ENCODE measurements around the gene PRPF6. TPM values are rescaled to one million over a fixed set of nuclear protein-coding genes. Genes with fewer than 3 reads are reported as not detected.
A peak's percentile ranks its signal among the peaks of the same experiment; 100 is the strongest.

The PRPF6 gene
- total and polyA plus RNA-seq, 2 of the 13 experiments (the other 11 are each of a cell fraction or from before 2014, with no cell fraction given): 63.7 to 101 TPM

DNA sequence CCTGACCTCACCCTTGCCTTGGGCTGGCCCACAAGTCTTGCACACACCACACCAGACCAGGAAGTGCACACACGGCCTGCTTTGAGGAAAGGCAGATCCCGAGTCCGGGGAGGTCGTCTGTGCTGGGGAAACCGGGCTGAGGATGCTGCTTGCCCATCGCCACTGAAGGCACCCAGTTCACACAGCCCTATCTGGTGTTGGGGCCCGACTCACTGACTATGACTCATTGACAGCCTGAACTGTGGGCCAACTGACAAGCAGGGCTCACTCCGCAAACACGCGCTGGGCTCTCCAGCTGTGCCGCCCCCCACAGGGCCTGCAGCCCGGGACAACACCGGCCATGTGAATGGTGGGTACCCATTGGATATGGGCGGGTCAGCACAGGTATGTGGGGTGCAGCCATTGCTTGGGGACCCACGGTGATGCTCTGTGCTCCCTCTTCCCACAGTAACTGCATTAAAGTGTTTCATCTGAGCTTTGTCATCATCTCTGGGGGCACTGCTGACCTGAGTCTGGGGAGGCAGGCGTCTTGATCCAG is 3.1 kb upstream of the PRPF6 start (continued):
- TF ChIP-seq, protein P1, sequence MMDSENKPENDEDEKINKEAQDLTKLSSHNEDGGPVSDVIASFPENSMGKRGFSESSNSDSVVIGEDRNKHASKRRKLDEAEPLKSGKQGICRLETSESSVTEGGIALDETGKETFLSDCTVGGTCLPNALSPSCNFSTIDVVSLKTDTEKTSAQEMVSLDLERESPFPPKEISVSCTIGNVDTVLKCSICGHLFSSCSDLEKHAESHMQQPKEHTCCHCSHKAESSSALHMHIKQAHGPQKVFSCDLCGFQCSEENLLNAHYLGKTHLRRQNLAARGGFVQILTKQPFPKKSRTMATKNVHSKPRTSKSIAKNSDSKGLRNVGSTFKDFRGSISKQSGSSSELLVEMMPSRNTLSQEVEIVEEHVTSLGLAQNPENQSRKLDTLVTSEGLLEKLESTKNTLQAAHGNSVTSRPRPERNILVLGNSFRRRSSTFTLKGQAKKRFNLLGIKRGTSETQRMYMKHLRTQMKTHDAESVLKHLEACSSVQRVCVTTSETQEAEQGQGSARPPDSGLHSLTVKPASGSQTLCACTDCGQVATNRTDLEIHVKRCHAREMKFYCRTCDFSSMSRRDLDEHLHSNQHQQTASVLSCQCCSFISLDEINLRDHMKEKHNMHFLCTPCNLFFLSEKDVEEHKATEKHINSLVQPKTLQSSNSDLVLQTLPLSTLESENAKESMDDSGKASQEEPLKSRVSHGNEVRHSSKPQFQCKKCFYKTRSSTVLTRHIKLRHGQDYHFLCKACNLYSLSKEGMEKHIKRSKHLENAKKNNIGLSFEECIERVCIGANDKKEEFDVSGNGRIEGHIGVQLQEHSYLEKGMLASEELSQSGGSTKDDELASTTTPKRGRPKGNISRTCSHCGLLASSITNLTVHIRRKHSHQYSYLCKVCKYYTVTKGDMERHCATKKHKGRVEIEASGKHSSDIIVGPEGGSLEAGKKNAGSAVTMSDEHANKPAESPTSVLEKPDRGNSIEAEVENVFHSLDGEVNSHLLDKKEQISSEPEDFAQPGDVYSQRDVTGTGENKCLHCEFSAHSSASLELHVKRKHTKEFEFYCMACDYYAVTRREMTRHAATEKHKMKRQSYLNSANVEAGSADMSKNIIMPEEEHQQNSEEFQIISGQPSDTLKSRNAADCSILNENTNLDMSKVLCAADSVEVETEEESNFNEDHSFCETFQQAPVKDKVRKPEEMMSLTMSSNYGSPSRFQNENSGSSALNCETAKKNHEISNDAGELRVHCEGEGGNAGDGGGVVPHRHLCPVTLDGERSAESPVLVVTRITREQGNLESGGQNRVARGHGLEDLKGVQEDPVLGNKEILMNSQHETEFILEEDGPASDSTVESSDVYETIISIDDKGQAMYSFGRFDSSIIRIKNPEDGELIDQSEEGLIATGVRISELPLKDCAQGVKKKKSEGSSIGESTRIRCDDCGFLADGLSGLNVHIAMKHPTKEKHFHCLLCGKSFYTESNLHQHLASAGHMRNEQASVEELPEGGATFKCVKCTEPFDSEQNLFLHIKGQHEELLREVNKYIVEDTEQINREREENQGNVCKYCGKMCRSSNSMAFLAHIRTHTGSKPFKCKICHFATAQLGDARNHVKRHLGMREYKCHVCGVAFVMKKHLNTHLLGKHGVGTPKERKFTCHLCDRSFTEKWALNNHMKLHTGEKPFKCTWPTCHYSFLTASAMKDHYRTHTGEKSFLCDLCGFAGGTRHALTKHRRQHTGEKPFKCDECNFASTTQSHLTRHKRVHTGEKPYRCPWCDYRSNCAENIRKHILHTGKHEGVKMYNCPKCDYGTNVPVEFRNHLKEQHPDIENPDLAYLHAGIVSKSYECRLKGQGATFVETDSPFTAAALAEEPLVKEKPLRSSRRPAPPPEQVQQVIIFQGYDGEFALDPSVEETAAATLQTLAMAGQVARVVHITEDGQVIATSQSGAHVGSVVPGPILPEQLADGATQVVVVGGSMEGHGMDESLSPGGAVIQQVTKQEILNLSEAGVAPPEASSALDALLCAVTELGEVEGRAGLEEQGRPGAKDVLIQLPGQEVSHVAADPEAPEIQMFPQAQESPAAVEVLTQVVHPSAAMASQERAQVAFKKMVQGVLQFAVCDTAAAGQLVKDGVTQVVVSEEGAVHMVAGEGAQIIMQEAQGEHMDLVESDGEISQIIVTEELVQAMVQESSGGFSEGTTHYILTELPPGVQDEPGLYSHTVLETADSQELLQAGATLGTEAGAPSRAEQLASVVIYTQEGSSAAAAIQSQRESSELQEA (CRISPR knock-in tag; IDR thresholded peaks at IDR 0.05; ENCODE audit: not compliant biosample characterization): peak; percentile 30
- TF ChIP-seq KAT8 (CRISPR knock-in tag; IDR thresholded peaks at IDR 0.05) (0 out of 2 replicates have a peak, but pooled peaks have one; percentile 35), SYNCRIP (IDR thresholded peaks at IDR 0.05; ENCODE audit: insufficient read depth, low read depth, low read length) (no peak), NBN (conservative IDR thresholded peaks at IDR 0.05) (no peak), CENPT (CRISPR knock-in tag; IDR thresholded peaks at IDR 0.05; ENCODE audit: low read depth) (no peak), ETV5 (CRISPR knock-in tag; IDR thresholded peaks at IDR 0.05; ENCODE audit: borderline replicate concordance) (peak; percentile 23; the same call in 1 of the 2 replicates), CEBPG (CRISPR knock-in tag; IDR thresholded peaks at IDR 0.05) (peak; percentile 56), SRY (CRISPR knock-in tag; IDR thresholded peaks at IDR 0.05) (0 out of 2 replicates have a peak, but pooled peaks have one; percentile 19), ZBTB38 (CRISPR knock-in tag; IDR thresholded peaks at IDR 0.05) (peak; percentile 85), SAP130 (CRISPR knock-in tag; IDR thresholded peaks at IDR 0.05; ENCODE audit: low read depth) (peak; percentile 100), SMAD9 (CRISPR knock-in tag; IDR thresholded peaks at IDR 0.05) (no peak), ARNT2 (CRISPR knock-in tag; IDR thresholded peaks at IDR 0.05; ENCODE audit: low read depth) (peak; percentile 14; the same call in 1 of the 2 replicates), BORCS8-MEF2B (CRISPR knock-in tag; IDR thresholded peaks at IDR 0.05) (no peak), ETV6 (CRISPR knock-in tag; conservative IDR thresholded peaks at IDR 0.05) (0 out of 2 replicates have a peak, but pooled peaks have one; percentile 38)
- TF ChIP-seq, protein P2, sequence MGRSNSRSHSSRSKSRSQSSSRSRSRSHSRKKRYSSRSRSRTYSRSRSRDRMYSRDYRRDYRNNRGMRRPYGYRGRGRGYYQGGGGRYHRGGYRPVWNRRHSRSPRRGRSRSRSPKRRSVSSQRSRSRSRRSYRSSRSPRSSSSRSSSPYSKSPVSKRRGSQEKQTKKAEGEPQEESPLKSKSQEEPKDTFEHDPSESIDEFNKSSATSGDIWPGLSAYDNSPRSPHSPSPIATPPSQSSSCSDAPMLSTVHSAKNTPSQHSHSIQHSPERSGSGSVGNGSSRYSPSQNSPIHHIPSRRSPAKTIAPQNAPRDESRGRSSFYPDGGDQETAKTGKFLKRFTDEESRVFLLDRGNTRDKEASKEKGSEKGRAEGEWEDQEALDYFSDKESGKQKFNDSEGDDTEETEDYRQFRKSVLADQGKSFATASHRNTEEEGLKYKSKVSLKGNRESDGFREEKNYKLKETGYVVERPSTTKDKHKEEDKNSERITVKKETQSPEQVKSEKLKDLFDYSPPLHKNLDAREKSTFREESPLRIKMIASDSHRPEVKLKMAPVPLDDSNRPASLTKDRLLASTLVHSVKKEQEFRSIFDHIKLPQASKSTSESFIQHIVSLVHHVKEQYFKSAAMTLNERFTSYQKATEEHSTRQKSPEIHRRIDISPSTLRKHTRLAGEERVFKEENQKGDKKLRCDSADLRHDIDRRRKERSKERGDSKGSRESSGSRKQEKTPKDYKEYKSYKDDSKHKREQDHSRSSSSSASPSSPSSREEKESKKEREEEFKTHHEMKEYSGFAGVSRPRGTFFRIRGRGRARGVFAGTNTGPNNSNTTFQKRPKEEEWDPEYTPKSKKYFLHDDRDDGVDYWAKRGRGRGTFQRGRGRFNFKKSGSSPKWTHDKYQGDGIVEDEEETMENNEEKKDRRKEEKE (IDR thresholded peaks at IDR 0.05): no peak
- TF ChIP-seq, protein P3, sequence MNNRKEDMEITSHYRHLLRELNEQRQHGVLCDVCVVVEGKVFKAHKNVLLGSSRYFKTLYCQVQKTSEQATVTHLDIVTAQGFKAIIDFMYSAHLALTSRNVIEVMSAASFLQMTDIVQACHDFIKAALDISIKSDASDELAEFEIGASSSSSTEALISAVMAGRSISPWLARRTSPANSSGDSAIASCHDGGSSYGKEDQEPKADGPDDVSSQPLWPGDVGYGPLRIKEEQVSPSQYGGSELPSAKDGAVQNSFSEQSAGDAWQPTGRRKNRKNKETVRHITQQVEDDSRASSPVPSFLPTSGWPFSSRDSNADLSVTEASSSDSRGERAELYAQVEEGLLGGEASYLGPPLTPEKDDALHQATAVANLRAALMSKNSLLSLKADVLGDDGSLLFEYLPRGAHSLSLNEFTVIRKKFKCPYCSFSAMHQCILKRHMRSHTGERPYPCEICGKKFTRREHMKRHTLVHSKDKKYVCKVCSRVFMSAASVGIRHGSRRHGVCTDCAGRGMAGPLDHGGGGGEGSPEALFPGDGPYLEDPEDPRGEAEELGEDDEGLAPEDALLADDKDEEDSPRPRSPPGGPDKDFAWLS (CRISPR knock-in tag; IDR thresholded peaks at IDR 0.05; ENCODE audit: borderline replicate concordance): no peak
- TF ChIP-seq, protein P4, sequence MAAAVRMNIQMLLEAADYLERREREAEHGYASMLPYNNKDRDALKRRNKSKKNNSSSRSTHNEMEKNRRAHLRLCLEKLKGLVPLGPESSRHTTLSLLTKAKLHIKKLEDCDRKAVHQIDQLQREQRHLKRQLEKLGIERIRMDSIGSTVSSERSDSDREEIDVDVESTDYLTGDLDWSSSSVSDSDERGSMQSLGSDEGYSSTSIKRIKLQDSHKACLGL (CRISPR knock-in tag; IDR thresholded peaks at IDR 0.05): peak; percentile 86; the same call in 1 of the 2 replicates

All from HepG2 (cell line).